ENCODE measurements around the gene APOC1. TPM values are rescaled to one million over a fixed set of nuclear protein-coding genes. Genes with fewer than 3 reads are reported as not detected.

The APOC1 gene
- total RNA-seq, 2 donors from 2014 or later: 3.6 to 6.5 TPM

GRCh38 chr19:44948763-44949374 lies 34.5 kb downstream of the APOC1 start:
- Histone ChIP-seq H3K4me1 (peaks cover 0 to 12% of the 10 kb centered on the region in 2 donors), H3K27ac (no peak overlapping the region), H3K36me3 (peaks cover 9% of the 10 kb centered on the region), H3K4me3 (no peak overlapping the region), H3K9me3 (no peaks in the 10 kb centered on the region), H3K27me3 (no peaks in the 10 kb centered on the region)
- DNase-seq (ENCODE audit: low spot score): no peak
- TF ChIP-seq CTCF (IDR thresholded peaks at IDR 0.05): no peak

- Histone ChIP-seq H3K27me3 (no peaks in the 10 kb centered on the region), H3K27ac (no peak overlapping the region), H3K36me3 (peaks cover 9% of the 10 kb centered on the region), H3K9me3 (no peaks in the 10 kb centered on the region), H3K4me1 (peaks cover 0 to 19% of the 10 kb centered on the region in 2 donors), H3K4me3 (no peak overlapping the region)
- DNase-seq (ENCODE audit: low spot score): no peak
- no peak for TF ChIP-seq CTCF (IDR thresholded peaks at IDR 0.05)
Observed at GRCh38 chr19:44949550-44949949, 35.1 kb downstream of the APOC1 start.

GRCh38 chr19:44951179-44952159 lies 37.1 kb downstream of the APOC1 start:
- DNase-seq (ENCODE audit: low spot score): peak; percentile 78
- Histone ChIP-seq H3K4me1 (peaks cover 0 to 27% of the 10 kb centered on the region in 2 donors), H3K27me3 (no peaks in the 10 kb centered on the region), H3K27ac (peak overlapping the region in 1 of 2 donors; percentile 13), H3K9me3 (no peaks in the 10 kb centered on the region), H3K4me3 (no peak overlapping the region), H3K36me3 (peaks cover 9% of the 10 kb centered on the region)
- peak; percentile 89 to 92 for TF ChIP-seq CTCF (IDR thresholded peaks at IDR 0.05)

- Histone ChIP-seq H3K4me3 (peak overlapping the region; percentile 89 to 91), H3K9me3 (no peaks in the 10 kb centered on the region), H3K4me1 (peaks cover 0 to 49% of the 10 kb centered on the region in 2 donors), H3K36me3 (peaks cover 9% of the 10 kb centered on the region), H3K27me3 (no peaks in the 10 kb centered on the region), H3K27ac (peak overlapping the region; percentile 88 to 93)
- no peak for TF ChIP-seq CTCF (IDR thresholded peaks at IDR 0.05)
- DNase-seq (ENCODE audit: low spot score): no peak
Observed at GRCh38 chr19:44954278-44954648, 39.9 kb downstream of the APOC1 start.

- Histone ChIP-seq H3K27me3 (no peaks in the 10 kb centered on the region), H3K4me3 (peak within 1 kb of the TSS; percentile 89 to 91), H3K36me3 (peaks cover 9% of the 10 kb centered on the region), H3K4me1 (peaks cover 0 to 54% of the 10 kb centered on the region in 2 donors), H3K27ac (peak within 1 kb of the TSS; percentile 88 to 93), H3K9me3 (no peaks in the 10 kb centered on the region)
- DNase-seq (ENCODE audit: low spot score): peak; percentile 95
- TF ChIP-seq CTCF (IDR thresholded peaks at IDR 0.05): peak in 1 of 2 donors; percentile 17
Observed at GRCh38 chr19:44954649-44955504, 40.5 kb downstream of the APOC1 start, which contains the start of gene CLPTM1. CLPTM1 (plus strand) TSS chr19:44955380; CDS start chr19:44955396, 16 bp downstream.
